A673 (cell line): ENCODE results near the gene ARHGAP8. TPM values are rescaled to one million over a fixed set of nuclear protein-coding genes. Genes with fewer than 3 reads are reported as not detected.

Experiments used
- BruUV-seq: library from RNA; stranded (reverse); fragments of 400-500 nt; replicated peaks from 2 replicates; lab custom pipeline; 2021; lab: Mats Ljungman, UMichigan
- CTCF ChIA-PET: fragments of 300-600 bp; sonication (Branson Sonifier 250); formaldehyde crosslinking; loops from one replicate; lab custom pipeline; 2022; ENCODE audit warnings: antibody characterized with exemption; lab: Charles Lee
- POLR2A ChIA-PET: fragments of 300-600 bp; sonication (Branson Sonifier 250); formaldehyde crosslinking; loops from one replicate; lab custom pipeline; 2022; ENCODE audit warnings: antibody characterized with exemption; ENCODE audit not compliant: low non-redundant PET; lab: Charles Lee
- DNase-seq: peaks from one replicate; pipeline ENCODE4 v3.0.0-alpha.2; 2015; ENCODE audit warnings: low spot score
- H3K27ac ChIP-seq: fragments of 200-600 bp; sonication (generic); 2 replicates; pipeline ENCODE4 v1.5.1; 2016; ENCODE audit warnings: mixed run types, low read depth, mild to moderate bottlenecking, mixed read lengths, antibody characterized with exemption, low read length; ENCODE audit not compliant: poor library complexity, severe bottlenecking
- H3K27me3 ChIP-seq: fragments of 200-600 bp; sonication (generic); replicated peaks from 2 replicates; pipeline ENCODE4 v1.6.1; 2017; ENCODE audit warnings: mixed run types, low read depth, mild to moderate bottlenecking, mixed read lengths, antibody characterized with exemption, low read length; ENCODE audit not compliant: insufficient read depth, poor library complexity
- H3K36me3 ChIP-seq: fragments of 200-600 bp; sonication (generic); 2 replicates; pipeline ENCODE4 v1.6.1; 2016; ENCODE audit warnings: mixed run types, mild to moderate bottlenecking, mixed read lengths, antibody characterized with exemption, low read length; ENCODE audit not compliant: insufficient read depth, poor library complexity, severe bottlenecking
- H3K4me1 ChIP-seq: fragments of 200-600 bp; sonication (generic); 2 replicates; pipeline ENCODE4 v1.6.1; 2017; ENCODE audit warnings: mixed run types, mild to moderate bottlenecking, mixed read lengths, antibody characterized with exemption, low read length; ENCODE audit not compliant: insufficient read depth, poor library complexity, severe bottlenecking
- H3K4me3 ChIP-seq: fragments of 200-600 bp; sonication (generic); 2 replicates; pipeline ENCODE4 v1.5.1; 2016; ENCODE audit warnings: low read depth, mixed run types, mild to moderate bottlenecking, mixed read lengths, low read length; ENCODE audit not compliant: poor library complexity, severe bottlenecking
- H3K9me3 ChIP-seq: fragments of 200-600 bp; sonication (generic); 2 replicates; pipeline ENCODE4 v1.6.1; 2016; ENCODE audit warnings: mixed run types, low read depth, mild to moderate bottlenecking, mixed read lengths, antibody characterized with exemption, low read length; ENCODE audit not compliant: poor library complexity, severe bottlenecking
- EZH2 ChIP-seq: fragments of 200-600 bp; sonication (generic); IDR thresholded peaks from 2 replicates; pipeline ENCODE4 v1.6.1; 2017; ENCODE audit warnings: borderline replicate concordance, low read depth, mild to moderate bottlenecking, mixed read lengths, antibody characterized with exemption, low read length; ENCODE audit not compliant: poor library complexity, severe bottlenecking
- intact Hi-C: fragments of 100-400 bp; cut with micrococcal nuclease; formaldehyde crosslinking; loops from one replicate; pipeline ENCODE4 v1.10.0; 2022; ENCODE audit not compliant: unreplicated experiment
- total RNA-seq: library from RNA; stranded (reverse); gene quantifications from 2 replicates; pipeline ENCODE4 v1.2.3, GENCODE V29; 2021
- TF ChIP-seq, protein P1 (sequence below): fragments of 300-800, 200-600 bp; sonication (generic); conservative IDR thresholded peaks from 2 replicates; pipeline ENCODE4 v1.5.1; 2017; ENCODE audit warnings: low read depth, mild to moderate bottlenecking, antibody characterized with exemption, low read length, moderate library complexity, mixed read lengths

ARHGAP8 gene
- total RNA-seq, 1 experiment from 2014 or later: not detected

GRCh38 chr22:44765571-44766285 is 13.4 kb downstream of the ARHGAP8 start:
- Histone ChIP-seq H3K4me1 (no peaks in the 10 kb centered on the region), H3K9me3 (no peaks in the 10 kb centered on the region), H3K4me3 (no peak overlapping the region), H3K27ac (no peak overlapping the region), H3K27me3 (no peaks in the 10 kb centered on the region), H3K36me3 (no peaks in the 10 kb centered on the region)
- TF ChIP-seq, protein P1, sequence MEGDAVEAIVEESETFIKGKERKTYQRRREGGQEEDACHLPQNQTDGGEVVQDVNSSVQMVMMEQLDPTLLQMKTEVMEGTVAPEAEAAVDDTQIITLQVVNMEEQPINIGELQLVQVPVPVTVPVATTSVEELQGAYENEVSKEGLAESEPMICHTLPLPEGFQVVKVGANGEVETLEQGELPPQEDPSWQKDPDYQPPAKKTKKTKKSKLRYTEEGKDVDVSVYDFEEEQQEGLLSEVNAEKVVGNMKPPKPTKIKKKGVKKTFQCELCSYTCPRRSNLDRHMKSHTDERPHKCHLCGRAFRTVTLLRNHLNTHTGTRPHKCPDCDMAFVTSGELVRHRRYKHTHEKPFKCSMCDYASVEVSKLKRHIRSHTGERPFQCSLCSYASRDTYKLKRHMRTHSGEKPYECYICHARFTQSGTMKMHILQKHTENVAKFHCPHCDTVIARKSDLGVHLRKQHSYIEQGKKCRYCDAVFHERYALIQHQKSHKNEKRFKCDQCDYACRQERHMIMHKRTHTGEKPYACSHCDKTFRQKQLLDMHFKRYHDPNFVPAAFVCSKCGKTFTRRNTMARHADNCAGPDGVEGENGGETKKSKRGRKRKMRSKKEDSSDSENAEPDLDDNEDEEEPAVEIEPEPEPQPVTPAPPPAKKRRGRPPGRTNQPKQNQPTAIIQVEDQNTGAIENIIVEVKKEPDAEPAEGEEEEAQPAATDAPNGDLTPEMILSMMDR: no peak
- TF ChIP-seq EZH2: no peak
- POLR2A ChIA-PET: no interaction called here
- intact Hi-C loops: no loop called here
- CTCF ChIA-PET: no interaction called here
- no TSS peak for BruUV-seq
- DNase-seq: no peak

- intact Hi-C loops: no loop called here
- H3K9me3 ChIP-seq: peaks cover 12% of the 10 kb centered on the region
- peaks cover 9% of the 10 kb centered on the region for H3K4me1 ChIP-seq
- CTCF ChIA-PET: no interaction called here
- no TSS peak for BruUV-seq
- H3K4me3 ChIP-seq: no peak overlapping the region
- DNase-seq: no peak
- POLR2A ChIA-PET: no interaction called here
- no peak for TF ChIP-seq EZH2
- TF ChIP-seq, protein P1: no peak
- H3K27ac ChIP-seq: no peak overlapping the region
- no peaks in the 10 kb centered on the region for H3K27me3 ChIP-seq
- no peaks in the 10 kb centered on the region for H3K36me3 ChIP-seq
These were observed 20.7 kb downstream of the ARHGAP8 start for GRCh38 chr22:44773082-44773481.

DNA sequence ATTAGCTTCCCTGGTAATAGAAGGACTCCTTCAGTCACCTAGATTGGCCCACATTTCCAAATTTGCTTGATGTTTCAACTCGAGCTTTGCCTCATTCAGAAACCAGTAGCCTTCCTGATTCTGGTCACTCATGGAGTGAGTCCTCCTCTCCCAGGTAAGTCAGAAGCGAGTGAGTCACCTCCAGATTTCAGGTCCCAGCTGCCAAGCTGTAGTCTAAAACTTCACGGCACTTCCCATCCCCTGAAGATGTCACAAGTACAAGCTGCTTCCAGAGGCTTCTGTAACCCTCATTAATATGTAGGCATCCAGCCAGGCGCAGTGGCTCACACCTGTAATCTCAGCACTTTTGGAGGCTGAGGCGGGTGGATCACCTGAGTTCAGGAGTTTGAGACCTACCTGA is 23.5 kb downstream of the ARHGAP8 start:
- Histone ChIP-seq H3K36me3 (no peaks in the 10 kb centered on the region), H3K4me1 (peaks cover 9% of the 10 kb centered on the region), H3K4me3 (no peak overlapping the region), H3K27ac (no peak overlapping the region), H3K27me3 (no peaks in the 10 kb centered on the region), H3K9me3 (peaks cover 12% of the 10 kb centered on the region)
- CTCF ChIA-PET: no interaction called here
- no peak for DNase-seq
- intact Hi-C loops: no loop called here
- TF ChIP-seq, protein P1: no peak
- TF ChIP-seq EZH2: no peak
- no TSS peak for BruUV-seq
- POLR2A ChIA-PET: no interaction called here
